Astrocyte (in vitro differentiated cells and primary cell): ENCODE results near the gene TTC9B.
"Not testable (repeated sequence)": the region's sequence is repeated elsewhere in the genome, so short reads cannot be mapped to it uniquely, and the experiment has no call there.

Source experiments
- EZH2 ChIP-seq: IDR thresholded peaks from 2 replicates; pipeline ENCODE4 v1.6.1; 2012; ENCODE audit warnings: mild to moderate bottlenecking, low read length, inconsistent platforms; ENCODE audit not compliant: insufficient read depth
- TF ChIP-seq, protein P1 (sequence below): IDR thresholded peaks from 2 replicates; pipeline ENCODE4 v1.5.1; 2011; ENCODE audit warnings: low read depth, mild to moderate bottlenecking, inconsistent platforms, low read length, moderate library complexity; ENCODE audit not compliant: insufficient read depth

DNA sequence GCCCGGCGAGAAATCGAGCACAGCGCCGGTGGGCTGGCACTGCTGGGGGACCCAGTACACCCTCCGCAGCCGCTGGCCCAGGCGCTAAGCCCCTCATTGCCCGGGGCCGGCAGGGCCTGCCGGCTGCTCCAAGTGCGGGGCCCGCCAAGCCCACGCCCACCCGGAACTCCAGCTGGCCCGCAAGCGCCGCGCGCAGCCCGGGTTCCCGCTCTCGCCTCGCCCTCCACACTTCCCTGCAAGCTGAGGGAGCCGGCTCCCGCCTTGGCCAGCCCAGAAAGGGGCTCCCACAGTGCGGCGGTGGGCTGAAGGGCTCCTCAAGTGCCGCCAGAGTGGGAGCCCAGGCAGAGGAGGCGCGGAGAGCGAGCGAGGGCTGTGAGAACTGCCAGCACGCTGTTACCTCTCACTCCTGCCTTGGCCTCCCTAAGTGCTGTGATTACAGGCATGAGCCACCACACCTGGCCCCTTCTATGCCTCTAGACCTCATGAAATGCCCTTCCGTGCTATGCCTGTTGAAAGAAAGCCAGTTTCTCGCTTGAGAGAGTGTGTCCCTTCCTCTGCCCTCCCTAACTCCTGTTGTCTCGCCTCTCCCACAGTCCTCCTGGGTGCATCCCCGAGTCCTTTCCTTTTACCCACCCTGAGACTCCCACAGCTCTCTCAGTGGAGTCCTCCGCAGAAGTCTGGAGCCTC lies 47.7 kb downstream of the TTC9B start:
- TF ChIP-seq, protein P1, sequence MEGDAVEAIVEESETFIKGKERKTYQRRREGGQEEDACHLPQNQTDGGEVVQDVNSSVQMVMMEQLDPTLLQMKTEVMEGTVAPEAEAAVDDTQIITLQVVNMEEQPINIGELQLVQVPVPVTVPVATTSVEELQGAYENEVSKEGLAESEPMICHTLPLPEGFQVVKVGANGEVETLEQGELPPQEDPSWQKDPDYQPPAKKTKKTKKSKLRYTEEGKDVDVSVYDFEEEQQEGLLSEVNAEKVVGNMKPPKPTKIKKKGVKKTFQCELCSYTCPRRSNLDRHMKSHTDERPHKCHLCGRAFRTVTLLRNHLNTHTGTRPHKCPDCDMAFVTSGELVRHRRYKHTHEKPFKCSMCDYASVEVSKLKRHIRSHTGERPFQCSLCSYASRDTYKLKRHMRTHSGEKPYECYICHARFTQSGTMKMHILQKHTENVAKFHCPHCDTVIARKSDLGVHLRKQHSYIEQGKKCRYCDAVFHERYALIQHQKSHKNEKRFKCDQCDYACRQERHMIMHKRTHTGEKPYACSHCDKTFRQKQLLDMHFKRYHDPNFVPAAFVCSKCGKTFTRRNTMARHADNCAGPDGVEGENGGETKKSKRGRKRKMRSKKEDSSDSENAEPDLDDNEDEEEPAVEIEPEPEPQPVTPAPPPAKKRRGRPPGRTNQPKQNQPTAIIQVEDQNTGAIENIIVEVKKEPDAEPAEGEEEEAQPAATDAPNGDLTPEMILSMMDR, result not testable (repeated sequence)
- TF ChIP-seq EZH2, result not testable (repeated sequence)
